ENCODE results near the gene PPP2R1A. TPM values are rescaled to one million over a fixed set of nuclear protein-coding genes. Genes with fewer than 3 reads are reported as not detected.

PPP2R1A gene
- total and polyA plus RNA-seq, 8 donors, result 73.3 to 272 (median 132) TPM

- TF ChIP-seq EP300 (IDR thresholded peaks at IDR 0.05), result no peak
- TF ChIP-seq POLR2AphosphoS5 (IDR thresholded peaks at IDR 0.05), result no peak
- TF ChIP-seq, protein P1, sequence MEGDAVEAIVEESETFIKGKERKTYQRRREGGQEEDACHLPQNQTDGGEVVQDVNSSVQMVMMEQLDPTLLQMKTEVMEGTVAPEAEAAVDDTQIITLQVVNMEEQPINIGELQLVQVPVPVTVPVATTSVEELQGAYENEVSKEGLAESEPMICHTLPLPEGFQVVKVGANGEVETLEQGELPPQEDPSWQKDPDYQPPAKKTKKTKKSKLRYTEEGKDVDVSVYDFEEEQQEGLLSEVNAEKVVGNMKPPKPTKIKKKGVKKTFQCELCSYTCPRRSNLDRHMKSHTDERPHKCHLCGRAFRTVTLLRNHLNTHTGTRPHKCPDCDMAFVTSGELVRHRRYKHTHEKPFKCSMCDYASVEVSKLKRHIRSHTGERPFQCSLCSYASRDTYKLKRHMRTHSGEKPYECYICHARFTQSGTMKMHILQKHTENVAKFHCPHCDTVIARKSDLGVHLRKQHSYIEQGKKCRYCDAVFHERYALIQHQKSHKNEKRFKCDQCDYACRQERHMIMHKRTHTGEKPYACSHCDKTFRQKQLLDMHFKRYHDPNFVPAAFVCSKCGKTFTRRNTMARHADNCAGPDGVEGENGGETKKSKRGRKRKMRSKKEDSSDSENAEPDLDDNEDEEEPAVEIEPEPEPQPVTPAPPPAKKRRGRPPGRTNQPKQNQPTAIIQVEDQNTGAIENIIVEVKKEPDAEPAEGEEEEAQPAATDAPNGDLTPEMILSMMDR (IDR thresholded peaks at IDR 0.05), result no peak
- TF ChIP-seq POLR2A (IDR thresholded peaks at IDR 0.05), result no peak
- Histone ChIP-seq H3K9me3 (no peaks in the 10 kb centered on the region), H3K27ac (no peak overlapping the region), H3K36me3 (peaks cover 97 to 100% (median 100%) of the 10 kb centered on the region in 4 donors), H3K4me1 (no peaks in the 10 kb centered on the region), H3K4me3 (no peak overlapping the region), H3K27me3 (no peaks in the 10 kb centered on the region)
- WGBS, 5 donors, result 97 to 100% (median 97%) methylated on average over 3 to 6 of the region's 6 CpGs
- DNase-seq, result no peak
- intact Hi-C loops (cut with DNase I; ENCODE audit: low total_unique reads), result no loop called here
Measured at GRCh38 chr19:52221031-52221430, 31.2 kb downstream of the PPP2R1A start.

GRCh38 chr19:52221831-52222375 lies 32.1 kb downstream of the PPP2R1A start:
- Histone ChIP-seq H3K36me3 (peaks cover 97 to 100% (median 100%) of the 10 kb centered on the region in 4 donors), H3K27ac (no peak overlapping the region), H3K4me3 (no peak overlapping the region), H3K4me1 (no peaks in the 10 kb centered on the region), H3K9me3 (no peaks in the 10 kb centered on the region), H3K27me3 (no peaks in the 10 kb centered on the region)
- no peak for DNase-seq
- no peak for TF ChIP-seq EP300 (IDR thresholded peaks at IDR 0.05)
- no peak for TF ChIP-seq POLR2AphosphoS5 (IDR thresholded peaks at IDR 0.05)
- TF ChIP-seq, protein P1 (IDR thresholded peaks at IDR 0.05), result no peak
- TF ChIP-seq POLR2A (IDR thresholded peaks at IDR 0.05), result no peak
- WGBS, 5 donors, result 90 to 96% (median 93%) methylated on average over 3 to 7 of the region's 7 CpGs
- intact Hi-C loops (cut with DNase I; ENCODE audit: low total_unique reads), result no loop called here

DNA sequence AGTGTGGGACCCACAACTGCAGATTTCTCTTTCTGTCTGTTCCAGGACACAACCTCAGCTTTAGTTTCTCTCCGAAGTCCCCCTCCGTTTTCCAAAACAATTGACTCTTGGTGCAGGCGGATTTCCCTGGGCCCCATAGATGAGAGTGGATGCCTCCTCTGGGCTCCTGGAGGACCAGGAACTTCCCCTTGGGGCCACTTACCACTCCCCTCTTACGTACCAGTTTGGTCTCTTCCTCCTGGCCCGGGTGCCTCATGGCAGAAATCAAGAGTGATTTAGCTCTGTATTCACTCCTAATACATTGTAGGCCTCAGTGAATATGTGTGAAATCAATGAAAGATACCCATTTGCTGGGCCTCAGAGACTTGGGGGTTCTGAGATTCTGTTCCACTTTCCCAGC lies 34.4 kb downstream of the PPP2R1A start:
- no peaks in the 10 kb centered on the region for H3K9me3 ChIP-seq
- intact Hi-C loops (cut with DNase I; ENCODE audit: low total_unique reads), result no loop called here
- no peaks in the 10 kb centered on the region for H3K4me1 ChIP-seq
- no peak for DNase-seq
- H3K36me3 ChIP-seq, result peaks cover 83 to 100% (median 100%) of the 10 kb centered on the region in 4 donors
- H3K27ac ChIP-seq, result no peak overlapping the region
- no peak overlapping the region for H3K4me3 ChIP-seq
- WGBS, 5 donors, result 89 to 99% (median 91%) methylated on average over 5 of the region's 5 CpGs
- TF ChIP-seq POLR2AphosphoS5 (IDR thresholded peaks at IDR 0.05) (no peak), EP300 (IDR thresholded peaks at IDR 0.05) (no peak), POLR2A (IDR thresholded peaks at IDR 0.05) (no peak)
- TF ChIP-seq, protein P1 (IDR thresholded peaks at IDR 0.05), result no peak
- no peaks in the 10 kb centered on the region for H3K27me3 ChIP-seq

- intact Hi-C loops (cut with DNase I; ENCODE audit: low total_unique reads), result no loop called here
- TF ChIP-seq POLR2AphosphoS5 (IDR thresholded peaks at IDR 0.05) (no peak), EP300 (IDR thresholded peaks at IDR 0.05) (no peak), POLR2A (IDR thresholded peaks at IDR 0.05) (no peak)
- TF ChIP-seq, protein P1 (IDR thresholded peaks at IDR 0.05), result no peak
- 81 to 91% (median 87%) methylated on average over 4 of the region's 4 CpGs for WGBS, 5 donors
- Histone ChIP-seq H3K9me3 (no peaks in the 10 kb centered on the region), H3K27ac (no peak overlapping the region), H3K4me3 (no peak overlapping the region), H3K36me3 (peaks cover 58 to 85% (median 80%) of the 10 kb centered on the region in 4 donors), H3K4me1 (no peaks in the 10 kb centered on the region), H3K27me3 (no peaks in the 10 kb centered on the region)
- DNase-seq, result no peak
Measured at GRCh38 chr19:52226652-52227051, 36.8 kb downstream of the PPP2R1A start.

Measured in stomach (tissue), 9 donors.